Fibroblast of lung (primary cell): ENCODE measurements around the gene CHRM4. TPM values are rescaled to one million over a fixed set of nuclear protein-coding genes. Genes with fewer than 3 reads are reported as not detected.

Experiments
- DNase-seq, 2 donors: peaks; one replicate each; pipeline versions ENCODE4 v3.0.0 to v3.0.0-alpha.2; 2010; ENCODE audit warnings: low read depth in 2 of 2
- H2AFZ ChIP-seq: 2 replicates; pipeline ENCODE4 v1.5.1; 2012; ENCODE audit warnings: low read length, control low read depth, inconsistent platforms
- H3K27ac ChIP-seq: 2 replicates; pipeline ENCODE4 v1.5.1; 2011; ENCODE audit warnings: low read length, control low read depth; ENCODE audit not compliant: insufficient read depth
- H3K27me3 ChIP-seq: 2 replicates; pipeline ENCODE4 v1.5.1; 2011; ENCODE audit warnings: mild to moderate bottlenecking, low read length; ENCODE audit not compliant: control insufficient read depth, insufficient read depth
- H3K36me3 ChIP-seq: 2 replicates; pipeline ENCODE4 v1.5.1; 2011; ENCODE audit warnings: low read length; ENCODE audit not compliant: control insufficient read depth, insufficient read depth
- H3K4me1 ChIP-seq: 2 replicates; pipeline ENCODE4 v1.5.1; 2011; ENCODE audit warnings: low read length; ENCODE audit not compliant: control insufficient read depth, insufficient read depth; ENCODE audit errors: extremely low read depth
- H3K4me2 ChIP-seq: 2 replicates; pipeline ENCODE4 v1.5.1; 2011; ENCODE audit warnings: low read length, control low read depth; ENCODE audit not compliant: insufficient read depth; ENCODE audit errors: extremely low read depth
- H3K4me3 ChIP-seq, 4 experiments: fragments of 200-600 bp in 1 of 4; sonication (generic) in 1 of 4; replicated peaks in 1 of 4; 2 replicates each; pipeline ENCODE4 v1.5.1; 2011 to 2016; ENCODE audit warnings: low read length in 4 of 4, low read depth in 3 of 4, mild to moderate bottlenecking in 3 of 4, control low read depth in 2 of 4, inconsistent platforms in 1 of 4, mixed read lengths in 1 of 4; ENCODE audit not compliant: insufficient read depth in 1 of 4; ENCODE audit errors: control extremely low read depth in 1 of 4
- H3K79me2 ChIP-seq: 2 replicates; pipeline ENCODE4 v1.5.1; 2012; ENCODE audit warnings: mild to moderate bottlenecking, low read length, inconsistent platforms; ENCODE audit not compliant: control insufficient read depth, insufficient read depth
- H3K9ac ChIP-seq: 2 replicates; pipeline ENCODE4 v1.5.1; 2011; ENCODE audit warnings: mild to moderate bottlenecking, low read length, control low read depth; ENCODE audit not compliant: insufficient read depth
- H3K9me3 ChIP-seq: 2 replicates; pipeline ENCODE4 v1.5.1; 2012; ENCODE audit warnings: low read depth, low read length; ENCODE audit not compliant: control insufficient read depth, insufficient read depth
- H4K20me1 ChIP-seq: 2 replicates; pipeline ENCODE4 v1.5.1; 2011; ENCODE audit warnings: low read length; ENCODE audit not compliant: control insufficient read depth, insufficient read depth; ENCODE audit errors: extremely low read depth
- EZH2 ChIP-seq: IDR thresholded peaks from 2 replicates; pipeline ENCODE4 v1.5.1; 2012; ENCODE audit warnings: low read length, control low read depth, mild to moderate bottlenecking; ENCODE audit errors: missing control alignments
- polyA plus RNA-seq, 2 donors: library from polyadenylated mRNA; depleted of rRNA in 1 of 2; stranded (reverse) in 1 of 2; unstranded in 1 of 2; fragments of >200 nt; gene quantifications; 2 replicates each; pipeline ENCODE4 v1.2.1, GENCODE V29; 2011 to 2012; ENCODE audit warnings: missing spikeins in 1 of 2
- total RNA-seq: library from RNA; depleted of rRNA; stranded (reverse); fragments of >200 nt; gene quantifications from 2 replicates; pipeline ENCODE4 v1.2.1, GENCODE V29; 2014
- TF ChIP-seq, protein P1 (sequence below), 2 donors: IDR thresholded peaks in 1 of 2; conservative IDR thresholded peaks in 1 of 2; 1 replicate in 1 of 2; 2 replicates in 1 of 2; pipeline ENCODE4 v1.5.1; 2011 to 2012; ENCODE audit warnings: low read length in 2 of 2, control low read depth in 1 of 2, inconsistent platforms in 1 of 2, low read depth in 1 of 2, mild to moderate bottlenecking in 1 of 2

The CHRM4 gene
- total and polyA plus RNA-seq, 2 donors (not counting 1 experiment from before 2014, with no cell fraction given), result 0.05 TPM; not detected in 1

DNA sequence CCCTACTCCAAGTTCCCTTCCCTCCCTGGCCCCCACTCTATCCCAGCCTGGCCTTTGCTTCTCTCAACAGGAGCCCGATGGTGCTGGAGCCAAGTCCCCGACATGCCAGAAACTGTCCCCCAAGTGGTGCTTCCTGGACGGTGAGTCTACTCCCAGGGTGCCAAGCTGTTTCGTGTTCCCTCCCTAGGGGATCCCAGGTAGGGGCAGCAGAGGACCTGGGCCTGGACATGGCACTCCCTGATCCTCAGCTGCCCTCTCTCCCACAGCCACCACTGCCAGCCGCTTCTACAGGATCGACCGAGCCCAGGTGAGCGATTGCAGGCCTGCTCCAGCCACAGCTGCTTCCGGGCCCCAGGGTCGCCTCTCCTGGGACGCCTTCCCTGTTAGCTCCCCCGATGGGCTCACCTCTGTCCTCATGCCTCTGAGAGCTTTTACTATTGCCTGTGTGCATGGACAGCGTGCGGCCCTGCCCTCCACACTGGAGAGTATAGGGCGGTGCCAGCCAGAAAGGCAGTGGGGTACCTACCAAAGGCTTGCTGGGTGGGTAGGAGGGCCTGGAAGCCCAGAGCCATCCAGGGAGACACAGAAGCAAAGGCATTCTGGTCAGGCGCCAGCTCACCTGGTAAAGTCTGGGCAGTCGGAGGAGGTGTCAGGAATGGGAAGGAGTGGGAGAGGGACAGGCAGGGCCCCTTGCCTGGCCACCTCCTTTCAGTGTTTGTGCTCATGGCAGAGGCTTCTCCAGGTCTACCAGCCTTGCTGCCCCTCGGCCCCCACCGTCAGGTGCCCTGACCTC is 15.1 kb downstream of the CHRM4 start:
- Histone ChIP-seq H4K20me1 (no peaks in the 10 kb centered on the region), H3K4me1 (peaks cover 2% of the 10 kb centered on the region), H3K4me2 (no peak overlapping the region), H3K4me3 (no peak overlapping the region), H3K79me2 (no peaks in the 10 kb centered on the region), H3K27me3 (no peaks in the 10 kb centered on the region), H3K9ac (no peak overlapping the region), H3K9me3 (no peaks in the 10 kb centered on the region), H2AFZ (no peak overlapping the region), H3K36me3 (peaks cover 15% of the 10 kb centered on the region), H3K27ac (no peak overlapping the region)
- DNase-seq, result no peak
- TF ChIP-seq, protein P1, sequence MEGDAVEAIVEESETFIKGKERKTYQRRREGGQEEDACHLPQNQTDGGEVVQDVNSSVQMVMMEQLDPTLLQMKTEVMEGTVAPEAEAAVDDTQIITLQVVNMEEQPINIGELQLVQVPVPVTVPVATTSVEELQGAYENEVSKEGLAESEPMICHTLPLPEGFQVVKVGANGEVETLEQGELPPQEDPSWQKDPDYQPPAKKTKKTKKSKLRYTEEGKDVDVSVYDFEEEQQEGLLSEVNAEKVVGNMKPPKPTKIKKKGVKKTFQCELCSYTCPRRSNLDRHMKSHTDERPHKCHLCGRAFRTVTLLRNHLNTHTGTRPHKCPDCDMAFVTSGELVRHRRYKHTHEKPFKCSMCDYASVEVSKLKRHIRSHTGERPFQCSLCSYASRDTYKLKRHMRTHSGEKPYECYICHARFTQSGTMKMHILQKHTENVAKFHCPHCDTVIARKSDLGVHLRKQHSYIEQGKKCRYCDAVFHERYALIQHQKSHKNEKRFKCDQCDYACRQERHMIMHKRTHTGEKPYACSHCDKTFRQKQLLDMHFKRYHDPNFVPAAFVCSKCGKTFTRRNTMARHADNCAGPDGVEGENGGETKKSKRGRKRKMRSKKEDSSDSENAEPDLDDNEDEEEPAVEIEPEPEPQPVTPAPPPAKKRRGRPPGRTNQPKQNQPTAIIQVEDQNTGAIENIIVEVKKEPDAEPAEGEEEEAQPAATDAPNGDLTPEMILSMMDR (conservative IDR thresholded peaks at IDR 0.05 in 1 of 2, IDR thresholded peaks at IDR 0.05 in 1 of 2; ENCODE audit: low read depth in 1 of 2, low read length in 2 of 2), result no peak
- TF ChIP-seq EZH2, result no peak

DNA sequence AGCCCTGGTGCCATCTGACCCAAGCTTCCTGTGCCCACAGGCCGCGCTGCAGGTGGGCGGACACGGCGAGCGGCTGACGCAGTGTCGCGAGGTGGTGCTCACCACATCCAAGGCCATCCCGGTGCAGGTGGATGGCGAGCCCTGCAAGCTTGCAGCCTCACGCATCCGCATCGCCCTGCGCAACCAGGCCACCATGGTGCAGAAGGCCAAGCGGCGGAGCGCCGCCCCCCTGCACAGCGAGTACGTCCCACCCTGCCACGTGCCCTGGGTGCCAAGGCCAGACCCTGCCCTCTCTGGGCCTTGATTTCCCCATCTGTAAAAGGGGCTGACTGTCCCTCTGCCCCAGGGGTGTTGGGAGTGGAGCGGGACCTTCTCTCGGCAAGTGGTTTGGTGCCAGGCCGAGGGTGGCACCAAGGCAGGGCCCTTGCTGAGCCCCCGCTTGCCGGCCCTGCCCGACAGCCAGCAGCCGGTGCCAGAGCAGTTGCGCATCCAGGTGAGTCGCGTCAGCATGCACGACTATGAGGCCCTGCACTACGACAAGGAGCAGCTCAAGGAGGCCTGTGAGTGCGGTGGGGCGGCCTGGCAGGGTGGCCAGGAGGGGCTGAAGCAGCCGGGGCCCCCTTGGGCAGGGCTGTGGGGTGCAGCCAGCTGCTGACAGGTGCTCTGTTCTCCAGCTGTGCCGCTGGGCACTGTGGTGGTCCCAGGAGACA is 16.0 kb downstream of the CHRM4 start:
- Histone ChIP-seq H3K36me3 (peaks cover 17% of the 10 kb centered on the region), H3K27ac (no peak overlapping the region), H3K4me3 (no peak overlapping the region), H3K9me3 (no peaks in the 10 kb centered on the region), H3K4me1 (no peaks in the 10 kb centered on the region), H2AFZ (no peak overlapping the region), H3K4me2 (no peak overlapping the region), H3K9ac (no peak overlapping the region), H3K79me2 (no peaks in the 10 kb centered on the region), H4K20me1 (no peaks in the 10 kb centered on the region), H3K27me3 (no peaks in the 10 kb centered on the region)
- TF ChIP-seq EZH2, result no peak
- TF ChIP-seq, protein P1 (conservative IDR thresholded peaks at IDR 0.05 in 1 of 2, IDR thresholded peaks at IDR 0.05 in 1 of 2; ENCODE audit: low read depth in 1 of 2, low read length in 2 of 2), result no peak
- no peak for DNase-seq

DNA sequence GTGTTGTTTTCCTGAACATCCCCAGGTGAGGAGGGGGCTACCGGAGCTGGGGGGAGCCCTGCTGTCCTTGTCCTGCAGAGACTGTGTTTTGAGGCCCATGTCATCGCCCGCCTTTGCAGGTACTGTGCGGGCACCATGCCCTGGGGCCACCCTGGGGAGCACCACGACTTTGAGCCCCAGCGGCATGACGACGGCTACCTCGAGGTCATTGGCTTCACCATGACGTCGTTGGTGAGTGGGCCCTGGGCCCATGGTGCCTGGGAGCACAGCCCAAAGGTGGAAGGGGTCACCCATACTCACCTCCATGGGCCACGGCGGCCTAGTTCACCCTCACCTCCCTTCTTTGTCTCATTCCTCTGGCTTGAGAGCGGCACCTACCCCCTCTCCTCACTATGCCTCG is 16.8 kb downstream of the CHRM4 start:
- H3K4me2 ChIP-seq, result no peak overlapping the region
- H3K4me3 ChIP-seq, result no peak overlapping the region
- H3K79me2 ChIP-seq, result no peaks in the 10 kb centered on the region
- no peak for DNase-seq
- H4K20me1 ChIP-seq, result no peaks in the 10 kb centered on the region
- H3K27ac ChIP-seq, result no peak overlapping the region
- peaks cover 17% of the 10 kb centered on the region for H3K36me3 ChIP-seq
- H2AFZ ChIP-seq, result no peak overlapping the region
- H3K27me3 ChIP-seq, result no peaks in the 10 kb centered on the region
- no peak overlapping the region for H3K9ac ChIP-seq
- H3K9me3 ChIP-seq, result no peaks in the 10 kb centered on the region
- TF ChIP-seq EZH2, result no peak
- TF ChIP-seq, protein P1 (conservative IDR thresholded peaks at IDR 0.05 in 1 of 2, IDR thresholded peaks at IDR 0.05 in 1 of 2; ENCODE audit: low read depth in 1 of 2, low read length in 2 of 2), result no peak
- no peaks in the 10 kb centered on the region for H3K4me1 ChIP-seq
